T1000 (cell line): ENCODE measurements around the gene OTUD5.

ENCODE experiments used
- DNase-seq: peaks from one replicate; lab custom pipeline; 2025; ENCODE audit warnings: mixed read lengths; lab: John Stamatoyannopoulos, UW

Gene OTUD5

GRCh38 chrX:48911412-48912182 is 45.8 kb downstream of the OTUD5 start, which contains the start of gene SLC35A2:
Gene SLC35A2, minus strand, starts transcription at chrX:48911646. Its CDS starts 10 bp downstream, at chrX:48911636.
- peak; percentile 69 for DNase-seq

DNA sequence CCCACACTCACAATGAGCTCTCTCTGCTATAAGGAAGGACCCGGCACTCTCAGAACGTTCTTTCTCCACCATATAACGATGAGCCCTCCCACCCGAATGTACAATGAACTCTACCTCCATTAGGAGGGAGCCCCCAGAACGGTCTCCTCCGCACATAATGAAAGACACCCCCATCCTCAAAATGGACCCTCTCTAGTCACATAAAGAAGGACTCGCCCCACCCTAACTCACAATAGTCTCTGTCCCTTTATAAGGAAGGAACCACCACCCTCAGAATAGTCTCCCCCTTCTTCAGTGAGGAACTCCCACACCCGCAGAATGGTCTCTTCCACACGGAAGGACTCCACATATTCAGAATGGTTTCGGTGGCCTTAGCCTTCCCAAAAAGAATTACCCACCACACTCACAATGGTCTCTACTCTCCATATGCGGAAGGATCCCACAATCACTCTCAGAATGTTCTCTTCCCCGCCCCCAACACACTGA is 46.4 kb downstream of the OTUD5 start:
- no peak for DNase-seq

DNA sequence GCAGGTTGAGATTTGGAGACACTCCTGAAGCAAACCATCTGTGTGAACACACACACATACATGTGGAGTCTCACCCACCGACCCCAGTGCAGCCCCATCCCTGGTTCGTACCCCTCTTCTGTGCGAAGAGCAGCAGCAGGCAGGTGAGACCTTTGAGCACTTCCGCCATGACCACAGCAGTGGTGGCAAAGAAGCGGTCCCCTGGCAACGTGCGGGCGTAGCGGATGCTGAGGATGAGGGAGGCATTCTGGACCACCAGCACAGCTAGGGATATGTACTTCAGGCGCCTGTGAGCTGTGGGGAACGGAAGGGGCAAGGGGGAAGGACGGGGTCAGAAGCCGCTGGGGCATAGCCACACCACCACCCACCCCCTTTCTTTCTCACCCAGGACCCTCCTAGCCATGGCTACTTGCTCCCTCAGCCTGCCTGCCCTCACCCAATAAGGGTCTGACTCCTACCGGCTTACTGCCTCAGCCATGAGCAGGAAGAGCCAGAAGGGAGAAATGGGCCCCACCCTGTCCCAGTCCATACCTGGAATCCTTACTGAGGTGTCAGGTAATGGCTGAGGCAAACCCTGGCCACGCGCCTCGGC is 47.6 kb downstream of the OTUD5 start:
- no peak for DNase-seq

GRCh38 chrX:48908600-48908999 is 48.8 kb downstream of the OTUD5 start:
- DNase-seq, result no peak

DNA sequence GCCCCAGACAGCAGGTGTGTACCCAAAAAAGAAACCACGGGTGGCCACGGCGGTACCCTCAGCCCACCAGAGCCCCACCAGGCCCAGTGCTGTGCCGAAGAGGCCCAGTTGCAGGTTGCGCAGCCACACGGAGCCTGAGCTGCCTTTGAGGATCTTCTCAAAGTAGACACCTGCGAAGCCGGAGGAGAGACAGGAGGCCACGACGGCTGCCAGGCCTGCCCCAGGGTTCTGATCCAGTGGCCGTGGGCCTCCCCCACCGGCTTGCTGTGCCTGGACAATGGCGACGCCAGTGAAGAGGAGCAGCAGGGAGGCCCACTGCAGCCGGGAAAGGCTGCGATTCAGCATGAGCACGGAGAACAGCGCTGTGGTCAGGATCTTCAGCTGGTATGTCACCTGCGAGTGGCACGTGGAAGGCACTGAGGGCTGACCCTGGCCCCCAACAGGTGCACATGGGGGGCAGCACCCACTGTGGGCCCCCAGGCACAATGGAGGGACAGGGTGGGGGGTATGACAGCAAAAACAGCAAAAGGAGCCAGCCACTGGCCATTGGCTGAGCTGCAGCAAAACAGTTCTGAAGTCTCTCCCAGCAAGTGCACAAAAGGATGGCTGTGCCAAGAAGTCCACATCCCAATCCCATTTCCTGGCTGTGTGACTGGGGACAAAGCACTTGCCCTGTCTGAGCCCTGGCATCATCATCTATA is 52.2 kb downstream of the OTUD5 start:
- no peak for DNase-seq

GRCh38 chrX:48904626-48905025 is 52.8 kb downstream of the OTUD5 start:
- no peak for DNase-seq

GRCh38 chrX:48904180-48904579 is 53.2 kb downstream of the OTUD5 start:
- no peak for DNase-seq

DNA sequence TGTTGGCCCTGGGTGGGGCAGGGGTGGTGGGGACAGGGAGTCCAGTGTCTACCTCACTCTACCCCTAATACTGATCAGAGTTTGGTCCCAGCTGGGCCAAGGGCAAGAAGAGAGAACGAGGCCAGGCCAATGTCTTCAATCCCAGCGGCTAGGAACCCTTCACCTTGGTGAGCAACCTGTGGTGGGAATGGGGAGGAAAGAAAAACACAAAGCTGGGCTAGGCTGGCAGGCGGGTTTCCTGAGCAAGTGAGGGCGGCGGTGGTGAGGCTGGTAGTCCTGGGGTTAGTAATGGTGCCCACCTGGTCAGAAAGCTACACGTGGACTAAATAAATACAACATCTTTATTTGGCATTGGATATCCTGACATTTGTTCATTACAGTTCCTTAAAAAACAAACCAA is 54.1 kb downstream of the OTUD5 start:
- no peak for DNase-seq

DNA sequence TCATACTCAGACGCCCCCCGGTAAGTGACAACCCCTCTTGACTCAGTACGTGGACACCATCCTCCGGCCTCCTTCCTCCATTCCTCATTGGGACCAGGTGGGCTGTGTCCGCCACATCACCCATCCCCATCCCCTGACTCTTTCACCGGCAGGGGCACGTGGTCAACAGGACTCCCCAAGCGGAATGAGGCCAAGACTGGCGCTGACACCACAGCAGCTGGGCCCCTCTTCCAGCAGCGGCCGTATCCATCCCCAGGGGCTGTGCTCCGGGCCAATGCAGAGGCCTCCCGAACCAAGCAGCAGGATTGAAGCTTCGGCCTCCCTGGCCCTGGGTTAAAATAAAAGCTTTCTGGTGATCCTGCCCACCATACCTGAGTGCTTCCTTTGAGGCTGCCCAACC is 54.6 kb downstream of the OTUD5 start:
- DNase-seq, result no peak

GRCh38 chrX:48902135-48902534 is 55.3 kb downstream of the OTUD5 start:
- no peak for DNase-seq

DNA sequence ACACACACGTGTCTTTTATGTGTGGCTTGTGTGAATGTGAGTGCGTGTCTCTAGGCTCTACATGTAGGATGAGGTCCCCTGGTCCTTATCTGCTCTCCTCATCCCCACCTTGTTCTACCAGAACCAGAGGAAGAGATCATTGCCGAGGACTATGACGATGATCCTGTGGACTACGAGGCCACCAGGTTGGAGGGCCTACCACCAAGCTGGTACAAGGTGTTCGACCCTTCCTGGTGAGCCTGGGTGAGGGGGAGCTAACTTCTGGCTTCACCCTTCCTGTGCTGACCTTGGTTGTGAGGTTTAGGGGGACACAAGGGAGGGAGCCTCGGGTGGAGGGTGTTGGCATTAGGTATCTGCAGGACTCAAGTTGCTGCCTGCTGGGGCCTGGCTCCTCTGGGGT is 56.3 kb downstream of the OTUD5 start:
- no peak for DNase-seq

DNA sequence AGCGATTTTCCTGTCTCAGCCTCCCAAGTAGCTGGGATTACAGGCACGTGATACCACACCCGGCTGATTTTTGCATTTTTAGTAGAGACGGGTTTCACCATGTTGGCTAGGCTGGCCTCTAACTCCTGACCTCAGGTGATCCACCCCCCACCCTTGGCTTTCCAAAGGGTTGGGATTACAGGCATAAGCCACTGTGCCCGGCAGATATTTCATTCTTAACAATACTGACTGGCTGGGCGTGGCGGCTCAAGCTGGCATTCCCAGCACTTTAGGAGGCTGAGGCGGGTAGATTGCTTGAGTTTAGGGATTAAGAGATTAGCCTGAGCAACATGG is 58.4 kb downstream of the OTUD5 start:
- DNase-seq, result no peak

DNA sequence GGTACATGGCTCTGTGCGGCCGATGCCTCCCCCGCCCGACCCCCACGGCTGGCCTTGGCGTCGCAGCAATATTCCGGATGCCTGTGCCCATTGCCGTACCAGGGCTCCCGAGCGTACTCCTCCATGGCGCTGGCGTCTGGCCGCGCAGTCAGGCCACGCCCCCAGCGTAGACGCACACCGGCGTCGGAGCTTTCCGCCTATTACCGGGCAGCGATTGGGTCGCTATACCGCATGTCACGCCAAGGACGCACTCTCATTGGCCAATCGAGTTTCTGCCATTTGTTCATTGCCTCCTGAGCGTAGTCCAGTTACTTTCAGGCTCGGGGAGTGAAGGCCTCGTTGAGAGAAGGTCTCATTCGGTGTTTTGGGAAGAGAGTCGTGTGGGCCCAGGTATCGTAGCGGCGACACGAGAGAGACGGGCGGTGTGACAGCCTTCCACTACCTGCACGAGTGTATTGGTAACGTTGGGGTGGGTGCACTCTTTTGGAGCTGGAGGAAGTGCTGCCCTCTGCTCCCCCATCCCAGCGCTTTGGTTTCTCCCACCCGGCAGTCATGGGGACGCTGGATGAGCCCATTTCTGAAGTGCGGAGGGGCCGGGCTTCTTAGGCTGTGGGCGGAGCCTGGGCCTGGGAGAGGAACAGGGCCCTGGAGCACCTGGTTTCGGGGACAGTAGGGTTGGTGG is 59.6 kb downstream of the OTUD5 start, which contains the start of the genes PQBP1 and TIMM17B:
Gene PQBP1 (plus strand): TSS at position 306 of the 682 bp plus-strand sequence. CDS start 580 bp downstream, outside the sequence.
Gene TIMM17B (minus strand): TSS at position 144 of the 682 bp plus-strand sequence. CDS start 19 bp downstream, at position 125.
- peak; percentile 91 for DNase-seq

- peak; percentile 64 for DNase-seq
Measured at GRCh38 chrX:48897157-48897624, 60.2 kb downstream of the OTUD5 start.

DNA sequence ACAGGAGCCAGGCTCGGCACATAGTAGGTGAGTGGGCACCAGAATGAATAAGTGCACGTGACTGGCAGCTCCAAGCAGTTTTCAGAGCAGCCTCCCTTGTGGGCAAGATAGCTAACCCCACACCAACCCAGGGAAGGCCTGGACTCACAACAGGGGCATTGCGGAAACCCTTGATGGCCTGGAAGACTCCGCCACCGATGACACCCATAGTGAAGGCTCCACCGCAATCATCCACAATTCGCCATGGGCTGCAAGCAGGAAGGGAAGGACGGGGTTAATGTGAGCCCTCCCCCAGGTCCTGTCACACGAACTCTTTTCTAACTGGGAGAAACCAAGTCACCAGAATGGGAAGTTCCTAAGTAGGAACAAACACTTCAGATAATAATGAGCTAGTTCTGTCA is 60.8 kb downstream of the OTUD5 start:
- no peak for DNase-seq

DNA sequence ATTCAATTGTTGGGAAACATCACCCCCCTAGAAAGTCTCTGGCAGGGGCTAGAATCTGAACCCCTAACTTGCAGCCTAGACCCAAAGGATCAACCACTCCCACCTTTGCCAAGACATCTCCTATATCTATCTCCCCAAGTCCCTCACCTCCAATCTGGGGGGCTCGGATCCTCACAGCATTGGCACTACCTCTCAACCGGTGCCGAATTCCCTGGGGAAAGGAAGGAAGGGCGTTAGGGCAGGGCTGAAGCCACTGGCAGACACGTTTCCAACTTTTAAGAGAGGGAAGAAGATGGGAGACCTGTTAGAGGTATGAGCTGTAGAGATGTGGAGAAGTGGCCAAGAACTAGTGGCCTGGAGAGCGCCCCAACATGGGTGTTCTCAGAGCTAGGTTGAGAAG is 62.5 kb downstream of the OTUD5 start:
- no peak for DNase-seq

DNA sequence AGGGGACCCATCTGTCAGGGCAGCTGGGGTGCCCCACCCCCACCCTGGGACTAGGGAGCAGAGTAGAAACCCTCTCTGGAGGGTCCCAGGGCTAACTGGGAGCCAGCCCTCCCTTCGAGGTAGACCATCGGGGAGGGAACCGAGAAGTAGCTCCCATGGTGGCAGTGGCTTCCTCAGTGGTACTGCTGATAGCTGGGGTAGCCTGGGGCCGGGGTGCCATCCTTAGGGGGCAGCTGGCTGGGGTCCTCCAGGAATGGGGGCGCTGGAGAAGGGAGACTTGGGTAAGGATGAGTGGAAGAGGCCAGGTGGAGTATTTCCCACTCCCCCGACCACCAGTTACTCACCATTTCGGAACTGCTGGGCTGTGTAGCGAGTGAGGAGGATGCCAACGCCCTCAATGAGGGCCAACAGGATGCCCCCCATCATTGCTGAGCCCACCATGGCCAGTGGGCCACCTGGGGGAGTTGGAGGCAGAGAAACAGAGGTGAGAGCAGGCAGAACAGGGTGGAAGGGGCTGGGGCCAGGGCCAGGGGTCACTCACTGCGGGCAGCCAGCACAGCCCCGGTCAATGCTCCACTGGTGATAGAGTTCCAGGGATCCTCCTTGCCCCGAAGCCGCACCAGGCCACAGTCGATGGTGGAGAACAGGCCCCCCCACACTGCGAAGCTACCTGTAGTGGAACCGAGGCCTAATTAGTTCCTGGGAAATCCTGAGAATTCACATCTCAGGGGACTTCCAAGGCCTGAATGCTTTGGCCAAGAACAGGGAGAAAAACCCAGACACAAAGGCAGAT is 63.7 kb downstream of the OTUD5 start:
- DNase-seq, result no peak

DNA sequence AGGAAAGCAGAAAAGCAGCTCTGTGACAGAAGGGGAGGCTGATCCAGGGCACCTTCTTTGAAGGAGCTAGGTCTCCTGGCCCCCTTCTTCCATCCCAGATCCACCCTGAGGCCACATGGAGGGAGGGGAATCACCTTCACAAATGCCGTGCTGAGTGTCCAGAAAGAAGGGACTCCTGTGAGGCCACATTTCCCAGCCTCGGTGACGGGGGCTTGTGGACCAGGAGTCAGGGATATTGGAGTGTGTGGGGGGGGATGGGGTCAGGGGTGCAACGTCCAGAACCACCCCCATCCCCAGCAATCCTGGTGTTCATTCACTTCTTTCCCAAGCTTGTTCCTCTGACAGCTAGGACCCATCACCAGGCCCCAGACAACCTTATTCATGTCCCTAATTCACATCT is 64.5 kb downstream of the OTUD5 start:
- DNase-seq, result no peak

GRCh38 chrX:48891402-48892288 is 65.8 kb downstream of the OTUD5 start:
- peak; percentile 92 for DNase-seq

DNA sequence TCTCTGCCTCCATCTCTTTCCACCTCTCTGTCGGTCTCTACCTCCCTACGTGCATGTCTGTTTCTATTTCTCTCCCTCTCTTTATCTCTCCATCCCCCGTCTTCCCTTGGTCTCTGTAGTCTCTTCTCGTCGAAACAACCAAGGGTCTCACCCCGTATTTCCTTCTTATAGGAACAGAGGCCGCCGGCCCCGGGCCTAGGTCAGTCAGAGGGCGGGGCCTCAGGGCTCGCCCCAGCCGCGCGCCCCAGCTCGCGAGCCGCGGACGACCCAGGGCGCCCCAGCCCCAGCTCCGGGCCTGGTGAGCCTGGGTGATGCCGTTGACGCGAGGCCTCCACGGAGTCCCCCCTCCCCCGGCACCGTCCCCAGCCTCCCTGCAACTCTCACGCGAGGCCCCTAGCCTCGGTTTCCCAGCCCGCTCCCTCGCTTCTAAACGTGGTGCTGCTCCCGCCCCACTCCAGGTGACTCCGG is 66.4 kb downstream of the OTUD5 start:
- no peak for DNase-seq
